OCI-LY3 (cell line): Measurements from ENCODE around the gene HECTD1.

ENCODE experiments used
- EZH2phosphoT487 ChIP-seq: fragments of 200-600 bp; shearing (Covaris generic); IDR thresholded peaks from 2 replicates; pipeline ENCODE4 v1.6.1; 2018; ENCODE audit warnings: antibody characterized with exemption, mixed run types, low read depth
- TF ChIP-seq, protein P1 (sequence below): fragments of 200-600, 300-600 bp; sonication (generic); IDR thresholded peaks from 2 replicates; pipeline ENCODE4 v1.5.1; 2014; ENCODE audit warnings: antibody characterized with exemption, low read length, low read depth

DNA sequence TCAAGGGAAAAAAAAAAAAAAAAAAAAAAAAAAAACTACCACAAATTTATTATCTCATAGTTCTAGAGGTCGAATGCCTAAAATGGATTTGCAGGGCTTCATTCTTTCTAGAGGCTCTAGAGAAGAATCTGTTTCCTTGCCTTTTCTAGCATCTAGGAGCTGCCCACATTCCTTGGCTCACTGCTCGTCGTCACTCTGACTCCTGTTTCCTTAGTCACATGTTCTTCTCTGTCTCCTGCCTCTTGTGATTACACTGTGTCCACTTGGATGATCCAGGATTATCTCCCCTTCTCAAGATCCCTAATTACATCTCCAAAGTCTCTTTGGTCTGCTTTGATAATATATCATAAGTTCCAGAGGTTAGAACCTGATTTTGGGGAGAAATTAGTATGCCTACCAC is 88.7 kb downstream of the HECTD1 start:
- no peak for TF ChIP-seq EZH2phosphoT487
- TF ChIP-seq, protein P1, sequence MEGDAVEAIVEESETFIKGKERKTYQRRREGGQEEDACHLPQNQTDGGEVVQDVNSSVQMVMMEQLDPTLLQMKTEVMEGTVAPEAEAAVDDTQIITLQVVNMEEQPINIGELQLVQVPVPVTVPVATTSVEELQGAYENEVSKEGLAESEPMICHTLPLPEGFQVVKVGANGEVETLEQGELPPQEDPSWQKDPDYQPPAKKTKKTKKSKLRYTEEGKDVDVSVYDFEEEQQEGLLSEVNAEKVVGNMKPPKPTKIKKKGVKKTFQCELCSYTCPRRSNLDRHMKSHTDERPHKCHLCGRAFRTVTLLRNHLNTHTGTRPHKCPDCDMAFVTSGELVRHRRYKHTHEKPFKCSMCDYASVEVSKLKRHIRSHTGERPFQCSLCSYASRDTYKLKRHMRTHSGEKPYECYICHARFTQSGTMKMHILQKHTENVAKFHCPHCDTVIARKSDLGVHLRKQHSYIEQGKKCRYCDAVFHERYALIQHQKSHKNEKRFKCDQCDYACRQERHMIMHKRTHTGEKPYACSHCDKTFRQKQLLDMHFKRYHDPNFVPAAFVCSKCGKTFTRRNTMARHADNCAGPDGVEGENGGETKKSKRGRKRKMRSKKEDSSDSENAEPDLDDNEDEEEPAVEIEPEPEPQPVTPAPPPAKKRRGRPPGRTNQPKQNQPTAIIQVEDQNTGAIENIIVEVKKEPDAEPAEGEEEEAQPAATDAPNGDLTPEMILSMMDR, result no peak
